H1 (cell line): Measurements from ENCODE around the gene COL25A1. TPM values are rescaled to one million over a fixed set of nuclear protein-coding genes. Genes with fewer than 3 reads are reported as not detected.
"Not testable (repeated sequence)": the region's sequence is repeated elsewhere in the genome, so short reads cannot be mapped to it uniquely, and the experiment has no call there.

ENCODE experiments used
- CTCF ChIA-PET: fragments of 300-600 bp; sonication (Branson Sonifier 250); formaldehyde crosslinking; loops from one replicate; lab custom pipeline; 2021; ENCODE audit not compliant: partially characterized antibody; lab: Charles Lee
- POLR2A ChIA-PET: fragments of 300-600 bp; sonication (Branson Sonifier 250); formaldehyde crosslinking; loops from one replicate; lab custom pipeline; 2021; ENCODE audit warnings: inconsistent platforms; ENCODE audit not compliant: partially characterized antibody; lab: Charles Lee
- DNase-seq, 2 experiments: peaks; one replicate each; pipeline versions ENCODE4 v3.0.0 to v3.0.0-alpha.2; 2010 to 2022; ENCODE audit warnings: low spot score in 2 of 2, low read depth in 1 of 2, mixed read lengths in 1 of 2
- FAIRE-seq: peaks from 2 replicates; lab custom pipeline; 2011; peaks lifted over from hg19 to GRCh38; lab: Jason Lieb, UNC
- H2AFZ ChIP-seq: 2 replicates; pipeline ENCODE4 v1.8.1; 2012; ENCODE audit warnings: low read length, inconsistent platforms
- H2AK5ac ChIP-seq: 2 replicates; pipeline ENCODE4 v1.6.1; 2013; ENCODE audit warnings: low read depth, low read length
- H2BK120ac ChIP-seq: replicated peaks from 2 replicates; pipeline ENCODE3; 2013; ENCODE audit warnings: low read depth, low read length, inconsistent platforms
- H2BK12ac ChIP-seq: 2 replicates; pipeline ENCODE4 v1.6.1; 2013; ENCODE audit warnings: low read depth, low read length
- H2BK15ac ChIP-seq: 2 replicates; pipeline ENCODE4 v1.6.1; 2013; ENCODE audit warnings: low read length
- H2BK20ac ChIP-seq: 2 replicates; pipeline ENCODE4 v1.6.1; 2013; ENCODE audit warnings: low read length
- H2BK5ac ChIP-seq: 2 replicates; pipeline ENCODE4 v1.6.1; 2013; ENCODE audit warnings: low read depth, low read length
- H3K14ac ChIP-seq: 2 replicates; pipeline ENCODE4 v1.6.1; 2013; ENCODE audit warnings: inconsistent platforms; ENCODE audit not compliant: insufficient read length
- H3K18ac ChIP-seq: 2 replicates; pipeline ENCODE4 v1.6.1; 2013; ENCODE audit warnings: low read length; ENCODE audit errors: extremely low read depth
- H3K23ac ChIP-seq: 2 replicates; pipeline ENCODE4 v1.6.1; 2013; ENCODE audit warnings: inconsistent platforms; ENCODE audit not compliant: insufficient read length
- H3K23me2 ChIP-seq: 2 replicates; pipeline ENCODE4 v1.6.1; 2013; ENCODE audit warnings: low read depth, low read length
- H3K27ac ChIP-seq: 2 replicates; pipeline ENCODE4 v1.6.1; 2011; ENCODE audit warnings: low read depth, low read length, inconsistent platforms
- H3K27me3 ChIP-seq, 4 experiments: replicated peaks in 1 of 4; 1 replicate in 1 of 4; 2 replicates in 3 of 4; pipeline versions ENCODE4 v1.6.1 to v1.8.1; 2011 to 2013; ENCODE audit warnings: low read length in 3 of 4, mild to moderate bottlenecking in 3 of 4, inconsistent platforms in 2 of 4, mixed read lengths in 2 of 4, moderate library complexity in 1 of 4; ENCODE audit not compliant: control insufficient read depth in 3 of 4, insufficient read depth in 3 of 4; ENCODE audit errors: extremely low read depth in 1 of 4
- H3K36me3 ChIP-seq, 4 experiments: 2 replicates each; pipeline versions ENCODE4 v1.6.1 to v1.8.1; 2011 to 2013; ENCODE audit warnings: mild to moderate bottlenecking in 4 of 4, low read length in 3 of 4, moderate library complexity in 2 of 4, control low read depth in 1 of 4, inconsistent platforms in 1 of 4; ENCODE audit not compliant: insufficient read depth in 4 of 4, control insufficient read depth in 2 of 4
- H3K4ac ChIP-seq: replicated peaks from 2 replicates; pipeline ENCODE3; 2013; ENCODE audit warnings: low read length, low read depth, mixed read lengths, inconsistent platforms; ENCODE audit not compliant: insufficient read length
- H3K4me1 ChIP-seq, 4 experiments: replicated peaks in 1 of 4; 1 replicate in 1 of 4; 2 replicates in 3 of 4; pipeline versions ENCODE4 v1.6.1 to v1.8.1; 2011 to 2013; ENCODE audit warnings: low read length in 3 of 4, inconsistent platforms in 2 of 4, mixed read lengths in 1 of 4; ENCODE audit not compliant: insufficient read depth in 4 of 4, control insufficient read depth in 3 of 4
- H3K4me2 ChIP-seq, 2 experiments: 2 replicates each; pipeline versions ENCODE4 v1.6.1 to v1.8.1; 2011 to 2013; ENCODE audit warnings: low read depth in 2 of 2, low read length in 2 of 2, control low read depth in 1 of 2, inconsistent platforms in 1 of 2, mild to moderate bottlenecking in 1 of 2; ENCODE audit not compliant: insufficient read depth in 1 of 2
- H3K4me3 ChIP-seq, 4 experiments: fragments of 200-600, 300-600 bp in 1 of 4; sonication (generic), shearing (Covaris generic), sonication (Bioruptor Twin) in 1 of 4; 2 replicates each; pipeline versions ENCODE4 v1.5.1 to v1.8.1; 2011 to 2016; ENCODE audit warnings: low read length in 4 of 4, low read depth in 3 of 4, control low read depth in 2 of 4, inconsistent platforms in 2 of 4, mild to moderate bottlenecking in 2 of 4, mixed read lengths in 1 of 4, moderate library complexity in 1 of 4; ENCODE audit not compliant: insufficient read depth in 2 of 4; ENCODE audit errors: extremely low read depth in 1 of 4
- H3K56ac ChIP-seq: replicated peaks from 2 replicates; pipeline ENCODE3; 2013; ENCODE audit warnings: low read depth, mild to moderate bottlenecking, mixed read lengths, low read length, inconsistent platforms; ENCODE audit not compliant: insufficient read length
- H3K79me1 ChIP-seq: 2 replicates; pipeline ENCODE4 v1.6.1; 2013; ENCODE audit warnings: low read depth, low read length, control low read depth
- H3K79me2 ChIP-seq, 2 experiments: 2 replicates each; pipeline versions ENCODE4 v1.6.1 to v1.8.1; 2012 to 2013; ENCODE audit warnings: low read length in 2 of 2, mild to moderate bottlenecking in 2 of 2, inconsistent platforms in 1 of 2; ENCODE audit not compliant: insufficient read depth in 2 of 2, control insufficient read depth in 1 of 2
- H3K9ac ChIP-seq, 4 experiments: replicated peaks in 1 of 4; 1 replicate in 1 of 4; 2 replicates in 3 of 4; pipeline versions ENCODE4 v1.6.1 to v1.8.1; 2011 to 2013; ENCODE audit warnings: low read depth in 3 of 4, low read length in 3 of 4, control low read depth in 2 of 4, mild to moderate bottlenecking in 2 of 4, moderate library complexity in 2 of 4, inconsistent platforms in 1 of 4; ENCODE audit errors: extremely low read depth in 1 of 4
- H3K9me3 ChIP-seq, 2 experiments: 2 replicates each; pipeline versions ENCODE4 v1.6.1 to v1.8.1; 2012 to 2013; ENCODE audit warnings: mild to moderate bottlenecking in 2 of 2, moderate library complexity in 2 of 2, control low read depth in 1 of 2, inconsistent platforms in 1 of 2, low read depth in 1 of 2, low read length in 1 of 2, mixed read lengths in 1 of 2; ENCODE audit not compliant: insufficient read depth in 2 of 2
- H4K20me1 ChIP-seq, 2 experiments: replicated peaks in 1 of 2; 2 replicates each; pipeline versions ENCODE3 to v1.8.1; 2011 to 2013; ENCODE audit warnings: inconsistent platforms in 2 of 2, low read length in 2 of 2, mild to moderate bottlenecking in 1 of 2; ENCODE audit not compliant: insufficient read depth in 2 of 2, control insufficient read depth in 1 of 2
- H4K5ac ChIP-seq: 2 replicates; pipeline ENCODE4 v1.6.1; 2013; ENCODE audit warnings: low read length, low read depth, mixed read lengths, inconsistent platforms; ENCODE audit not compliant: insufficient read length
- H4K8ac ChIP-seq: 2 replicates; pipeline ENCODE4 v1.8.0; 2013; ENCODE audit warnings: mild to moderate bottlenecking, moderate library complexity, low read length, inconsistent platforms; ENCODE audit not compliant: insufficient read depth; ENCODE audit errors: extremely low read depth
- H4K91ac ChIP-seq: replicated peaks from 2 replicates; pipeline ENCODE3; 2013; ENCODE audit warnings: low read length, mixed read lengths, inconsistent platforms; ENCODE audit not compliant: insufficient read length
- WGBS, 2 experiments: shearing (Covaris generic) in 1 of 2; methylation state at CpG; one replicate each; pipeline versions ENCODE4 v1.1.6 to v1.1.7; 2013 to 2015; ENCODE audit warnings: low lambda C conversion rate in 2 of 2, mixed read lengths in 2 of 2, inconsistent platforms in 1 of 2, low coverage in 1 of 2, missing lambda C conversion rate in 1 of 2; ENCODE audit not compliant: insufficient replicate concordance in 2 of 2, insufficient coverage in 1 of 2, insufficient read length in 1 of 2; ENCODE audit errors: extremely low coverage in 1 of 2, missing lambda C conversion rate in 1 of 2; 5-methylcytosine and 5-hydroxymethylcytosine counted together
- polyA plus RNA-seq, 7 experiments: library from polyadenylated mRNA; depleted of rRNA in 3 of 7; stranded (reverse) in 5 of 7; unstranded in 2 of 7; fragments of >200 nt in 5 of 7; fragments of 200-250 nt in 2 of 7; gene quantifications; 1 replicate in 5 of 7; 2 replicates in 1 of 7; 4 replicates in 1 of 7; pipeline versions ENCODE4 v1.2.1 to v1.2.3, GENCODE V29; 2011 to 2013; ENCODE audit warnings: missing spikeins in 2 of 7, mixed read lengths in 2 of 7
- total RNA-seq: library from RNA; stranded (reverse); fragmentation: NEBNext Ultra II Directional; extraction: Animal tissue kit (Norgen Biotek cat#: 25700); gene quantifications from 2 replicates; pipeline ENCODE4 v1.2.1, GENCODE V29; 2021

COL25A1 gene
- total and polyA plus RNA-seq, 2 of the 8 experiments (the other 6 are each of a cell fraction or from before 2014, with no cell fraction given): 1.1 to 8.3 TPM

- H3K56ac ChIP-seq, H3K27ac ChIP-seq, H3K4me2 ChIP-seq, H3K4me3 ChIP-seq, H3K23me2 ChIP-seq, H2BK12ac ChIP-seq, H3K27me3 ChIP-seq, H3K79me2 ChIP-seq, H4K91ac ChIP-seq, H4K20me1 ChIP-seq, H3K9ac ChIP-seq, H3K14ac ChIP-seq, H3K9me3 ChIP-seq, POLR2A ChIA-PET, H2AK5ac ChIP-seq, H2BK15ac ChIP-seq, H2BK20ac ChIP-seq, H3K18ac ChIP-seq, H3K23ac ChIP-seq, H3K36me3 ChIP-seq, H3K79me1 ChIP-seq, H2BK120ac ChIP-seq, FAIRE-seq, H3K4ac ChIP-seq, H2AFZ ChIP-seq, H2BK5ac ChIP-seq, DNase-seq, H4K5ac ChIP-seq, H4K8ac ChIP-seq, H3K4me1 ChIP-seq, CTCF ChIA-PET: not testable (repeated sequence)
- 96% methylated on average over 9 of the region's 9 CpGs; no CpG with 5 or more reads in 1 of the 2 experiments for WGBS, 2 experiments
Observed at GRCh38 chr4:108869970-108870369, 432.5 kb downstream of the COL25A1 start.
